Hindlimb muscle (tissue), 1 donor: Measurements from ENCODE around the gene FITM1. TPM values are rescaled to one million over a fixed set of nuclear protein-coding genes. Genes with fewer than 3 reads are reported as not detected.
"Not testable (repeated sequence)": the region's sequence is repeated elsewhere in the genome, so short reads cannot be mapped to it uniquely, and the experiment has no call there.

ENCODE experiments used
- DNase-seq: peaks from one replicate; pipeline ENCODE4 v3.0.0-alpha.2; 2013
- polyA plus RNA-seq: library from polyadenylated mRNA; unstranded; fragments of 120-200 nt; gene quantifications from one replicate; pipeline ENCODE4 v1.2.1, GENCODE V29; 2013; ENCODE audit not compliant: insufficient read length

FITM1 gene
- polyA plus RNA-seq, 1 donor, result 146 TPM

DNA sequence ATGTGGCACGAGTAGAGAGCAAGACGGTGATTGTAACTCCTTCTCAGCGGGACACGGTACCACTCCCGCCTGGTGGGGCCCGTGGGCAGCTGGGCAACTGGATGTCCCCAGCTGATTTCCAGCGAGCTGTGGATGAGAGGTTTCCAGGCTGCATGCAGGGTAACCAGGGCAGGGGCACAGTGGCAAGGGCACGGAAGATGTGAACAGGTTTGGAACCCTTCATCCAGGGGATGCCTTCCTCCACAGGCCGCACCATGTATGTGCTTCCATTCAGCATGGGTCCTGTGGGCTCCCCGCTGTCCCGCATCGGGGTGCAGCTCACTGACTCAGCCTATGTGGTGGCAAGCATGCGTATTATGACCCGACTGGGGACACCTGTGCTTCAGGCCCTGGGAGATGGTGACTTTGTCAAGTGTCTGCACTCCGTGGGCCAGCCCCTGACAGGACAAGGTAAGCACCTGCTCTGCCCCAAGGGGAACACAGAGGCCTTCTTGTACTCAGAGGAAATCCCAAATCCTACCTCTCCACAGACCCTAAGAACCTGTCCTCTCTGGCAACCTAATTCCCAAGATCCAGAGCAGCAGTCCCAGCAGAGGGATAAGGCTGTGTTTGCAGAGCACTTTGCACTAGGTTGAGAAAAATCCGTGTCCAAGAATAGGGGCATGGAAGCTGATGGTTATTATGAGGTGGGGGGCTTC, 32.1 kb upstream of the FITM1 start:
- DNase-seq, result no peak

DNA sequence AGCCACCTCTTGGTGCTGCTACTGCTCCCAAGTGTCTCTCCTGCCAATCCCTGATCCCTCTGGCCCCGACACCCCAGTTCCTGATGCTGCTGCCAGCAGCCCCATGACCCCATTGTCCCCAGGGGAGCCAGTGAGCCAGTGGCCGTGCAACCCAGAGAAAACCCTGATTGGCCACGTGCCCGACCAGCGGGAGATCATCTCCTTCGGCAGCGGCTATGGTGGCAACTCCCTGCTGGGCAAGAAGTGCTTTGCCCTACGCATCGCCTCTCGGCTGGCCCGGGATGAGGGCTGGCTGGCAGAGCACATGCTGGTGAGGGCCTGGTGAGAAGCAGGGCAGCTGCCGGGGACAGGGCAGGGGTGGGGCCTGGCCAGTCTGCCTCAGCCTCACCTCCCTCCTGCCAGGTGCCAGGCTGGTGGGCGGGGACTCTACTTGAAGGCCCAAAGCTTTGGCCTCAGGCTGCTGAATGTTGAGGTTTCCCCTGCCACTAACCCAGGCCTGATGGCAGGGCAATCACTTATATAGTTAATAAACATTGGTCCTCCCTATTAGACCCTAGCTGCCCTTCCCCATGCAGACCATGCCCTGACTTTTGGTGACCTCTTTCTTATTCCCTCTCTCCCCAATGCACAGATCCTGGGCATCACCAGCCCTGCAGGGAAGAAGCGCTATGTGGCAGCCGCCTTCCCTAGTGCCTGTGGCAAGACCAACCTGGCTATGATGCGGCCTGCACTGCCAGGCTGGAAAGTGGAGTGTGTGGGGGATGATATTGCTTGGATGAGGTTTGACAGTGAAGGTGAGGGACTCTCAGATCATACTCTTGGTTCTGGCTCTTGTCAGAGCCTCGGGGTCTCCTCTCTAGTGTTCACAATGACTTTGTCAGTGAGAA, 31.3 kb upstream of the FITM1 start:
- no peak for DNase-seq

DNA sequence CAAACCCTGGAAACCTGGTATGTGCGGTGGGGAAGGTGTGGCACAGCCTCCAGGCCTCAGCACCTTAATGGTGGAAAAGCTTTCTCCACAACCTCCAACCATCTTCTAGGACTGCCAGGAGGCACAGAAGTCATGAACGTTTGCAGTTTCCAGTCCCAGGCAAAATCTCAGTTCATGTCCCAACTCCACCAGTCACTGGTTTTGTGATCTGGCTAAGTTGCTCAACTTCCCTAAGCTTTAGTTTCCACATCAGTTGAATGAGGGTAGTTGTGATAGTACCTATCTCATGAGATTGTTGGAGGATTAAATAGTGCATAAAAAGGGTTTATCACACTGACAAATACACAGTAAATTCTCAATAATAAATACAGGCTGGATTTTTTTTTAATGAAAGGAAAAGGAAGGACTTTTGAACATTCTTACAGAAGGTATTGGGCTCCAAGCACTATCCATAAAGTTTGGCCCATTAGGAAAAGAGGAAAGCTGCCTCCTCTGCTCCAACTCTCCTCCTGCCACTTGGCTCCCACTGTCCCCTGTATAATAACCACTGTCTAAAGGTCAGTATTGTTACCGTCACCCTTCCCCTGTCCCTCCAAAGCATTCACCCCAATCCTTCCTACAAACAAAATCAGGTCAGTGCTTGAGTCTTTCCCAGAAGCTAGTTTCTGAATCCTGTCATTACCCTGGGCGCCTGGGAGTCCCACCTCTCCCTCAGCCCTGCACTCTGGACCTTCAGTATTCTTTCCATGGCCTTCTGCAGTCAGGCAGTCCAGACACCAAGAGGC, 30.1 kb upstream of the FITM1 start:
- DNase-seq, result no peak

DNA sequence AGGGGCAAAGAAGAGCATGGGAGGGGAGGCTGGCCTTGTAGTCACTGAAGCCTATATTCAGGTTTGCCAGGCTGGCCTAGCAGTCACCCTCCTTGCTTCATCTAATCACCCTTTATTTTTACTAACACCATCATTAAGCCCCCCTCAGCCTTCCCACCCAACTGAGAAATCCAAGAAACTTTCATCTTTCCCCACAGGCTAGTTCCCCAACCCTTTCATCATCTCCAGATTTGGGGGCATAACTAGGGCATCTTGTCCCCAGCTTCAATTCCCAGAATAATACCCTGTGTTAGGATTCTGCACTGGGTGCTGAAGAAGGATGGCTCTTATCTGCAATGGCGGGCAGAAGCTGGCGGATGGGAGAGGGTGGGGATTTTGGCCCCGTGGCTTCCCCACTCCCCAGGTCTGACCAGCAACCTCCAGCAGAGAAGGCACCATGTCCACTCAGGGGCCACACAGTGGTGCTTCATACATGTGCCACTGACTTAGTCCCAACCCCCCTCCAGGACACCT, 29.4 kb upstream of the FITM1 start:
- DNase-seq, result no peak

DNA sequence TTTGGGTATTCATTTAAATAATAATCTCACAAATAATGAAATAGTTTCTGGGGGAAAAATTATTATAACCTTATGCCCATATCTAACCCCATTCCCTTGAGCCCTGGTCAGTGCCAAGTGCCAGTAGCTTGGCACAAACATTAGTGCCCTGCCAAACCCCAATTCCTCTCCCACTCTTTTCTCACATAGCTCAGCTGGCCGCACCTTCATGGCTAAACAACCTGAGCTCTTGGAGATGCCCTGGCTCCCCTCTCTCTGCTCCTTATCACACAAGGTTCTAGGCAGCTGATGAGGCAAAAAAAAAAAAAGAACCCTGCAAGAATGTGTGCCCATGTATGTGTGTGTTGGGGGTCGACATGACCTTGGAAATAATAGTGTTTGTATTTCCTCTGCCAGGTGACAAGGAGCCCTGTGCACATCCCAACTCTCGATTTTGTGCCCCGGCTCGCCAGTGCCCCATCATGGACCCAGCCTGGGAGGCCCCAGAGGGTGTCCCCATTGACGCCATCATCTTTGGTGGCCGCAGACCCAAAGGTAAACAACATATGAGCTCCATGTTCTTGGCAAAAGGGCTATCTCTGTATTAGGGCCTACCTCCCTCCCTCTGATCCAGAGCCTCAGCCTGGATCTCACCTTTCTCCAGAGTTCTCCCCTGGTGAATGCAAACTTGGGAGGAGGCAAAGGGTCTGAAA, 28.0 kb upstream of the FITM1 start:
- no peak for DNase-seq

DNA sequence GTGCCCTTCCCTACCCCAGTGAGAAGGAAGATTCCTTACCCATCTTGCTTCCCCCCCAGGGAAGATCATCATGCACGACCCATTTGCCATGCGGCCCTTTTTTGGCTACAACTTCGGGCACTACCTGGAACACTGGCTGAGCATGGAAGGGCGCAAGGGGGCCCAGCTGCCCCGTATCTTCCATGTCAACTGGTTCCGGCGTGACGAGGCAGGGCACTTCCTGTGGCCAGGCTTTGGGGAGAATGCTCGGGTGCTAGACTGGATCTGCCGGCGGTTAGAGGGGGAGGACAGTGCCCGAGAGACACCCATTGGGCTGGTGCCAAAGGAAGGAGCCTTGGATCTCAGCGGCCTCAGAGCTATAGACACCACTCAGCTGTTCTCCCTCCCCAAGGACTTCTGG, 27.0 kb upstream of the FITM1 start:
- no peak for DNase-seq

DNA sequence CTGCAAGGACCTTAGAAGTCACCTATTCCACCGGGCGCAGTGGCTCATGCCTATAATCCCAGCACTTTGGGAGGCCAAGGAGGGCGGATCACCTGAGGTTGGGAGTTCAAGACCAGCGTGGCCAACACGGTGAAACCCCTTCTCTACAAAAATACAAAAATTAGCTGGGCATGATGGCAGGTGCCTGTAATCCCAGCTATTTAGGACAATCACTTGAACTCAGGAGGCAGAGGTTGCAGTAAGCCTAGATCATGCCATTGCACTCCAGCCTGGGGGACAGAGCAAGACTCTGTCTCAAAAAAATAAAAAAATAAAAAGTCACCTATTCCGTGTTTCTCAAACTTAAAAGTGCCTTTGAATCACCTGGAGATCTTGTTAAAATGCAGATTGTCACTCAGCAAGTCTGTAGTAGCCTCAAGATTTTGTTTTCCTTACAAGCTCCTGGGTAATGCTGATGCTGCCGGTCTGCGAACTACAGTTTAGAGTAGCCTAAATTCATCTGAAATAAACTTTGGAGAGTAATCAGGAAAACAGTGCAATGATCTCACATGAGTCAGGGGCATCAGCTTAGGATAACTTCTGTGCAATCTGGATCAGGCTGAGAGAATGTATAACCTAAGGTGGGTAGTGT, 24.7 kb upstream of the FITM1 start:
- not testable (repeated sequence) for DNase-seq

DNA sequence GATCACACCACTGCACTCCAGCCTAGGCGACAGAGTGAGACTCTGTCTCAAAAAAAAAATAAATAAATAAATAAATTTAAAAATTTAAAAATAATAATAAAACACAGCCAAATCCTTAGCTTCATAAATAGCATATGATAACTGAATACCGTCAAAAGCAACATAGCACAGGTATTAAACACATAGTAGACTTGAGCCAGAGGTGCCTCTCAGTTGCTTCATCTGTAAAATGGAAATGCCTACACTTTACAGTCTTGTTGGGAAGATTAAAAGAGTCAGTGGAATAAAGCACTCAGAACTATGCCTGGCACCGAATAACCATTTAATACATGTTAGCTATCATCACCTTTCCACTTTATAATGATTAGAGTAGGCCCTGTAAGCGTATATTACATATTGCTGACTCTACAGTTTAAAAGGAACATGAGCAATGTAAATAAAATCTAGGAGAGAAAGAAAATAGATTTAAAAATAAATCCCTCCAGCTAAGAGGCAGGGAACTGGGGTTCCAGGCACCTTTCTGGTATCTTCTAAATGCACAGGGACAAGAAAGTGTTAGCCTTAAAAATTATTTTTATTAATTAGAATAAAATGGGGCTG, 23.7 kb upstream of the FITM1 start:
- no peak for DNase-seq

DNA sequence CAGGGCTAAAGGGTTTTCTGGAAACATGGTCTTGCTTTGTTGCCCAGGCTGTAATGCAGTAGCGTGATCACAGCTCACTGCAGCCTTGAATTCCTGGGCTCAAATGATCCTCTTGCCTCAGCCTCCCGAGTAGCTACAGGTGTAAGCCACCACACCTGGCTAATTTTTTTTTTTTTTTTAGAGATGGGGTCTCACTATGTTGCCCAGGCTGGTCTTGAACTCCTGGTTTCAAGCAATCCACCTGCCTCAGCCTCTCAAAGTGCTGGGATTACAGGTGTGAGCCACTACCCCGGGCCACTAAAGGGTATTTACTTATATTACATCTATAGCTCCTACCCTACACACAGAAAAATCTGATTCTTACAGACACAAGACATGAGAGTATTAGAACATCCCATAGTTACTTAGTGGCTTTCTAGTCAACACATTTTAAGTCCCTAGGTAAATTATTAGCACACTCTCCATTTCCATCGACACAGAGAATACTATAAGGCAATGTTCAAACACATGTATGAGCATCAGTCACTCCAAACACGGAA, 22.1 kb upstream of the FITM1 start:
- DNase-seq, result no peak

DNA sequence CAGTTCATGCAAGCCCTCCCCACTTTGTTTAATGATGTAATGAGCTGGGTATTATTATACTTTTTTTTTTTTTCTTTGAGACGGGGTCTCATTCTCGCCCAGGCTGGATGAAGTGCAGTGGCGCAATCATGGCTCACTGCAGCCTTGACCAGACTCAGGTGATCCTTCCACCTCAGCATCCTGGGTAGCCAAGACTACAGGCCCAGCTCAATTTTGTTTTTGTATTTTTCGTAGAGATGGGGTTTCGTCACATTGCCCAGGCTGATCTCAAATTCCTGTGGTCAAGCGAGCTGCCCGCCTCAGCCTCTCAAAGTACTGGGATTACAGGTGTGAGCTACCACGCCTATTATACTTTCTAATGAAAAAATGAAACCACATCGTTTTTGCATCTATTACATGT, 20.4 kb upstream of the FITM1 start:
- DNase-seq, result no peak

DNA sequence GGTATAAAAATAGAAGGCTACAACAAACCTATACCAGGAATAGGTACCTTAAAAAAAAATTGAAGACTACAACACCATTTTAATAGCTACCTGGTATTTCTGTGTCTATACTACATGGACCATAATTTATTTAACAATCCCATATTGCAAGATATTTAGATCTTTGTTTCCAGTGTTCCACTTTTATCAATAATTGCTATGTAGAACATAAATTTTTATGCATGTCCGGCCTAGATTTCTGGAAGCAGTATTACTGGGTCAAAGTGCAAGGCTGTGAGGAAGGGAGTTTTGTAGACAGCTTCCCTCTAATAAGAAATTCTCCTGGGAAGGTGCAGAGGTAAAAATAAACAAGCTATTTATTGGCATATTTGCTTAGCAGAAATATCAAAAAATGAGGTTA, 19.9 kb upstream of the FITM1 start:
- DNase-seq, result no peak

DNA sequence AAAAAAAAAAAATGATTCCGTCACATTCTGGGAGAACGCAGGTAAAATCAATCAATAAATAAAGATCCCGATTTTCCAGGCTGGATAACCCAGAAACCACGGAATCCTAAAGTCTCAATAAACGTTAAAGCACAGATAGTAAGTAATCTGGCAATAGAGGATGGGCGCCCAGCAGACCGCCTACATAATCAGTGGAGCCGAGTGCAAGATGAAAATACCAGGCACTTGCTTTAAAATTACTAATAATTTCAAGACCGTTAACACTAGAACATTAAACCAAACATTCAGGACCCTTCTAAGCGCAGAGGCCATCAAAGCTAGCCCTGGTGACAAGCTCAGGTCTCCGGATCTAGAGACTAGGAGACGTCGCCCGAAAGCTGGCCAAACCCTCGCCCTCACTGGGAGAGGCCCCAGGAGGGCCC, 17.1 kb upstream of the FITM1 start:
- no peak for DNase-seq

DNA sequence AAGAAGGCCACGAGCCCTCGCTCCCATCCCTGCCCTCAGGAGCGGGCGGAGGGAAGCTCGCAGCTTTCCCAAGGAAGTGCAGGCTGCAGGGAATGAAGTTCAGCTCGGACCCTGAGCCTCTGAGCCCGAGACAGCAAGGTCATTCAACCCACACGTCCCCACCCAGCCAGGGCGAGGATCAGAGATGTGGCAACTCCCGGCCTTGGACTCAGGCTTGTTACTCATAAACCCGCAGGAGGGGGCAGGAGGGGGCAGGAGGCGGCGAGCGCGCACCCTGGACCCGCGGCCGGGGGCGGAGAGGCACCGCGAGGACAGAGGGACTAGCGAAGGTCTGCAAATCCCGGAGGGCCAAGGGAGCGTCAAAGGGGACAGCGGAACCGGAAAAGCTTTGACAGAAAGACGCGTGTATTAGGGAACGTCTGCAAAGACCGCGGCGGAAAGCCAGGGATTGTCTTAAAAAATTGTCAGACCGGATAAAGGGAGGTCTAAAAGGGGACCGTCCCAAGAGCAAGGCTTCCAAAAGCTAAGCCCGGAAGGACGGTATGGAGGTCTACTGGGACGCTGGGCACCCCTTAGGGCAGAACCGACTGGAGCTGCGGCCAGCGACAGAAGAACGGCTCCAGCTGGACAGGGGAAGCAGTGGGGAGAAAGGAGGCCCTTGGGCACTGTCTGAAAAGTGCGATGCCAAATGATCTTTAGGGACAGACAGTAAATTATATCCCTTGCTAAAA, 16.5 kb upstream of the FITM1 start:
- DNase-seq, result peak; percentile 88

DNA sequence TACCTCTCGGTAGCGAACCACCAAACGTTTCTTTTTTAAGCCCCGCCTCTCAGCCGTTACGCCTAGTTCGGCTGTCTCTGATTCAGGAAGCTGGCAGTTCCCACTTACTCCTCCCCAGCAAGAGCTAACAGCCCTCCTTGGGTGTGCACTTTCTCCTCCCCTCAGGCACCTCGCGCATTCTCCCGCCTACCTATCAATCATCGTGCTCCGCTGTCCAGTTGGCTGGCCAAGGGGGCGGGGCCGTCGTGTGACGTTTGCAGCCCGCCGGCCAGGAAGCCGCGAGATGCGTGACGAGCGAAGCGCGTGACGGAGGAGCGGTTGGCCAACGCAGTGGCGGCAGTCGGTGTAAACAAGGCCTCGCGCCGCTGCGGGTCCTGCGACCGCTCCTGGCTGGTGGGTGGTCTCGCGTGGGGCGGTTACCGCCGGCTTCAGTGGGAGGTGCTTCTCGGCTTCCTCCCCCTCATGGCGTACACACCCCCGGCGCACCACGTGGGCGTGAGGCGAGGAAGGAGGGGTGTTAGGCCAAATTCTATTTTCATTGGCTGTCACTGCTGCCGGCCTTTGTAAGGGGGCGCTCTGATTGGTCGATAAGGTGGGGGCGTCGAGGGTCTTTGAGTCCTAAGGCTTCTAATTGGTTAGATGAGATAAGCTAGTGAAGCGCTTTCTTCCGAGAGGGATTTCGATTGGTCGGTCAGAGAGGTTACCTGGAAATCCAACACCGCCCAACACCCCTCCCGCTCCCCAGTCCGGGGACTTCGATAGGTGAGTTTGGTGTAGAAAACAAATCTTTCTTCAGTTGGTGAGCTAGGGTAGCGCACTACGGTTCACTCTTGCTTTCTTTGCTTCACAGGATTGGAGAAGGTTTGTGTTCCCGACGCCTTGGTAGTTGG, 15.7 kb upstream of the FITM1 start, which contains the start of the genes DCAF11 and NRL:
Gene DCAF11 (plus strand): TSS at position 246 of the 890 bp plus-strand sequence. CDS start 818 bp downstream, outside the sequence.
Gene NRL (minus strand): TSS at position 418 of the 890 bp plus-strand sequence. CDS start 32,101 bp downstream, outside the sequence.
- peak; percentile 99 for DNase-seq

DNA sequence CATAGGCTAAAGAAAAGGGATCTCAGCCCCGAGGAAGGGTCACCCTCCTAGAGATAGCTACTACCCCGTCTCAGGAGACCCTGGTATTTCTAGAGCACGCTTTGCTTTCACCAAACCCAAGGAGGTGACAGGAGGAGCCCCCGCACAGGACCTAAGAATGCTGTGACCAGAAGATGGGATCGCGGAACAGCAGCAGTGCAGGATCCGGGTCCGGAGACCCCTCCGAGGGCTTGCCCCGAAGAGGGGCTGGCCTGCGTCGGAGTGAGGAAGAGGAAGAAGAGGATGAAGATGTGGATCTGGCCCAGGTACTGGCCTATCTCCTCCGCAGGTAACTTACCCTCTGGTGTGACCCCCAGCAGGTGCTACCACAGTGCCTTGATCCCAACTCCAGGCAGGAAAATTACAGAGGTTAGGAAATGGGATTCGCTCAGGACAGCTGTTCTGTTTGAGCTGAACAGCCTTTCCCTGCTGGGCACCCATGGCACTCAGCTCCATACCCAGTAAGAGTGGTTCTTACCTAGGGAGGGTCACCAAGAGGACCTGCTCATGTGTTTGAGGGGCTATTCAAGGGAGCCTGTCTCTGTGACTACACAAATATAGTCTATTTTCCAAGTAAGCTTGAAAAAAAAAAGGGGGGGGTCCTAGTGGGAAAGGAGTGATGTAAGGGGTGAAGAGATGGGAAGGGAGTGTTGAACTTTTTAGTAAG, 14.9 kb upstream of the FITM1 start:
- DNase-seq, result no peak

DNA sequence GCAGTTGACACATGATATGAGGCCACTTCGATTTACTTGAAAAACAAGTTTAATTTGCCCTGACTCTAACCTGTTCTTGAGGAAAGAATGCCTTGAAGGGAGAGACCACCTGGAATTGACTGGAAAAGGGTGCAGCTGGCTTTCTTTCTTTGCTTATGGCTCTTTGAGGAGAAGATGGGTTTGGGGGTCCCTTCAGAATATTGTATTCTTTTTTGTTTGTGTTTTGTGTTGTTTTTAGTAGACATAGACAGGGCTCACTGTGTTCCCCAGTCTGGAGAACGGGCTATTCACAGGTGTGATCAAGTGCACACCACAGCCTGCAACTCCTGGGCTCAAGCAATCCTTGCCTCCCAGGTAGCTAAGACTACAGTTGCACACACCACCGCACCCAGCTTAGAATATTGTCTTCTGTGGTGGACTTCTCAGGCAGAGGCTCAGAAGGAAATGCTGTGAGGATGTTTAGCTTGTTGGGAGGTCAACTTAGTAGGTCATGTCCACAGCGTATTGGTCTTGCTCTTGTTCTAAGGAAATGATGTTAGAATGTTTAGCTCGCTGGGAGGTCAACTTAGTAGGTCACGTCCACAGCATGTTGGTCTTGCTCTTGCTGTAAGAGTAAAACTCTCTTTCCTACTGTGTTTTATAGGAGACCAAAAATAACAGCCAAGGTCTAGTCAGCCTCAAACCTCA, 14.2 kb upstream of the FITM1 start:
- DNase-seq, result no peak

DNA sequence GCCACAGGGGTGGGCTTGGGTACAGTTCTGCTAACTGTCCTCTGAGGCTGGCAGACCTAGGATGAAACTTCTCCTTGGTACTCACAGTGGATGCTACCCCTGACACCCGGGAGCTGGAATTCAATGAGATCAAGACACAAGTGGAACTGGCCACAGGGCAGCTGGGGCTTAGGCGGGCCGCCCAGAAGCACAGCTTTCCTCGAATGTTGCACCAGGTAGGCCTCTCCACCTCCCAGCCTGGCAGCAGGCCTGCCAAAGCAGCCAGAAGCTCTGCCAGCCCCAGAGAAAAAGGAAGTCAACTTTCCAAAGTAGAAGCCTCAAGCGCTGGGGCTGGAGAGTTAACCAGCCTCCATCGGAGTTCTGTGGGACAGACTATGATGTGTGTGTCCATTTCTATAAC, 13.3 kb upstream of the FITM1 start:
- no peak for DNase-seq

DNA sequence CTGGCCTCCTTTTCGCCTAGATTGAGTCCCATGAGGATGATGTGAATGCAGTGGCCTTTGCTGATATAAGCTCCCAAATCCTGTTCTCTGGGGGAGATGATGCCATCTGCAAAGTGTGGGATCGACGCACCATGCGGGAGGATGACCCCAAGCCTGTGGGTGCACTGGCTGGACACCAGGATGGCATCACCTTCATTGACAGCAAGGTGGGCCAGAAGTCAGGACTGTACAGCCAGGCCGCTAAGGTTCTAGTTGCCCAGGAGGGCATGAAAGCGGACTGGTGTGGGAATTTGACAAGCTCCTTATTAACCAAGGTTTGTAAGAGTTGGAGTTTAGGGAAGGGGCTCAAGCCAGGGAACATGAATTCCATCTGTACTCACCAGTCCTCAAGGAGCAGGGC, 10.8 kb upstream of the FITM1 start:
- DNase-seq, result no peak
